ENCODE results near the gene SLC2A1. TPM values are rescaled to one million over a fixed set of nuclear protein-coding genes. Genes with fewer than 3 reads are reported as not detected.

SLC2A1 gene
- total RNA-seq, 1 donor from 2014 or later, result 54.9 TPM

- DNase-seq, result no peak
- intact Hi-C loops (cut with micrococcal nuclease), result no loop called here
- Histone ChIP-seq H3K36me3 (peaks cover 6% of the 10 kb centered on the region), H3K4me3 (no peak overlapping the region), H3K9me3 (replicated peaks) (no peaks in the 10 kb centered on the region), H3K4me1 (peaks cover 98% of the 10 kb centered on the region), H3K27me3 (ENCODE audit: low read depth) (no peaks in the 10 kb centered on the region), H3K27ac (replicated peaks) (peak overlapping the region; percentile 86)
- TF ChIP-seq CTCF (IDR thresholded peaks at IDR 0.05; ENCODE audit: borderline replicate concordance), result no peak
Measured at GRCh38 chr1:42945164-42945563, 13.5 kb downstream of the SLC2A1 start.

- intact Hi-C loops (cut with micrococcal nuclease), result no loop called here
- peaks cover 6% of the 10 kb centered on the region for H3K36me3 ChIP-seq
- H3K9me3 ChIP-seq (replicated peaks), result no peaks in the 10 kb centered on the region
- H3K4me1 ChIP-seq, result peaks cover 98% of the 10 kb centered on the region
- H3K27me3 ChIP-seq (ENCODE audit: low read depth), result no peaks in the 10 kb centered on the region
- no peak overlapping the region for H3K4me3 ChIP-seq
- no peak for TF ChIP-seq CTCF (IDR thresholded peaks at IDR 0.05; ENCODE audit: borderline replicate concordance)
- DNase-seq, result peak; percentile 77
- H3K27ac ChIP-seq (replicated peaks), result peak overlapping the region; percentile 86
Measured at GRCh38 chr1:42944246-42944928, 14.3 kb downstream of the SLC2A1 start.

- Histone ChIP-seq H3K4me3 (no peak overlapping the region), H3K4me1 (peaks cover 98% of the 10 kb centered on the region), H3K9me3 (replicated peaks) (no peaks in the 10 kb centered on the region), H3K27me3 (ENCODE audit: low read depth) (no peaks in the 10 kb centered on the region), H3K36me3 (peaks cover 6% of the 10 kb centered on the region), H3K27ac (replicated peaks) (peak overlapping the region; percentile 86)
- no peak for TF ChIP-seq CTCF (IDR thresholded peaks at IDR 0.05; ENCODE audit: borderline replicate concordance)
- DNase-seq, result no peak
- intact Hi-C loops (cut with micrococcal nuclease), result no loop called here
Measured at GRCh38 chr1:42943728-42944127, 14.9 kb downstream of the SLC2A1 start.

- peak overlapping the region; percentile 86 for H3K27ac ChIP-seq (replicated peaks)
- H3K27me3 ChIP-seq (ENCODE audit: low read depth), result no peaks in the 10 kb centered on the region
- H3K36me3 ChIP-seq, result peaks cover 6% of the 10 kb centered on the region
- H3K9me3 ChIP-seq (replicated peaks), result no peaks in the 10 kb centered on the region
- H3K4me1 ChIP-seq, result peaks cover 98% of the 10 kb centered on the region
- TF ChIP-seq CTCF (IDR thresholded peaks at IDR 0.05; ENCODE audit: borderline replicate concordance), result no peak
- DNase-seq, result peak; percentile 50
- intact Hi-C loops (cut with micrococcal nuclease), result no loop called here
- H3K4me3 ChIP-seq, result no peak overlapping the region
Measured at GRCh38 chr1:42943166-42943565, 15.5 kb downstream of the SLC2A1 start.

- TF ChIP-seq CTCF (IDR thresholded peaks at IDR 0.05; ENCODE audit: borderline replicate concordance), result no peak
- no peak for DNase-seq
- Histone ChIP-seq H3K4me1 (peaks cover 98% of the 10 kb centered on the region), H3K27me3 (ENCODE audit: low read depth) (no peaks in the 10 kb centered on the region), H3K36me3 (peaks cover 10% of the 10 kb centered on the region), H3K4me3 (no peak overlapping the region), H3K27ac (replicated peaks) (peak overlapping the region; percentile 86), H3K9me3 (replicated peaks) (no peaks in the 10 kb centered on the region)
- intact Hi-C loops (cut with micrococcal nuclease), result no loop called here
Measured at GRCh38 chr1:42942444-42942843, 16.2 kb downstream of the SLC2A1 start.

Data from left ventricle myocardium inferior (tissue), 1 donor.